Middle frontal gyrus (tissue), 1 donor: ENCODE results near the gene HOXD9.

Experiments
- DNase-seq: peaks from one replicate; pipeline ENCODE4 v3.0.0-alpha.2; 2015; ENCODE audit warnings: low spot score; ENCODE audit errors: extremely low spot score

The HOXD9 gene

DNA sequence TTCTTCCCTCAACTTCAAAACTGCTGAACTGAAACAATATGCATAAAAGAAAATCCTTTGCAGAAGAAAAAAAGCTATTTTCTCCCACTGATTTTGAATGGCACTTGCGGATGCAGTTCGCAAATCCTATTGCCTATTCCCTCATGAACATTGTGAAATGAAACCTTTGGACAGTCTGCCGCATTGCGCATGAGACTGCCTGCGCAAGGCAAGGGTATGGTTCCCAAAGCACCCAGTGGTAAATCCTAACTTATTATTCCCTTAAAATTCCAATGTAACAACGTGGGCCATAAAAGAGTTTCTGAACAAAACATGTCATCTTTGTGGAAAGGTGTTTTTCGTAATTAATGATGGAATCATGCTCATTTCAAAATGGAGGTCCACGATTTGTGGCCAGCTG is 15.4 kb downstream of the HOXD9 start:
- DNase-seq = no peak

DNA sequence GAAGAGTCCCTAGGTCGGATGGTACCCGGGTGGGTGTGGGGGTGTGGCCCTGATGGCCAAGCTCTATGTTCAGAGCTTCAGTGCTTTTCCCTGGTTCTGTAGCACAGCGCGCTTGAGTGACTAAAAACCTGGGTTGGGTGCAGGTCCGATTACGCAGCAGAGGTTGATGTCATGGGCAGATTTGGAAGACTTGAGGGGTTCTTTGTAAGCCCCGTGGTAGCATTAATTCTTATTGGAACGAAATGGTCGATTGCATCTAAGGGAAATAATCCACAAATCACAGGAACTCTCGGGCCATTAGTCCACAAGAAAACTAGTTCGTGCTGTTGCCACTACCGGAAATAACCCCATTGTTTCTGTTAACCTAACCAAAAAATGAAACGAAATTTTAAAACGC is 16.0 kb downstream of the HOXD9 start:
- no peak for DNase-seq

GRCh38 chr2:176138923-176139660 is 16.6 kb downstream of the HOXD9 start:
- DNase-seq = no peak

GRCh38 chr2:176139661-176140512 is 17.4 kb downstream of the HOXD9 start:
- DNase-seq = no peak

DNA sequence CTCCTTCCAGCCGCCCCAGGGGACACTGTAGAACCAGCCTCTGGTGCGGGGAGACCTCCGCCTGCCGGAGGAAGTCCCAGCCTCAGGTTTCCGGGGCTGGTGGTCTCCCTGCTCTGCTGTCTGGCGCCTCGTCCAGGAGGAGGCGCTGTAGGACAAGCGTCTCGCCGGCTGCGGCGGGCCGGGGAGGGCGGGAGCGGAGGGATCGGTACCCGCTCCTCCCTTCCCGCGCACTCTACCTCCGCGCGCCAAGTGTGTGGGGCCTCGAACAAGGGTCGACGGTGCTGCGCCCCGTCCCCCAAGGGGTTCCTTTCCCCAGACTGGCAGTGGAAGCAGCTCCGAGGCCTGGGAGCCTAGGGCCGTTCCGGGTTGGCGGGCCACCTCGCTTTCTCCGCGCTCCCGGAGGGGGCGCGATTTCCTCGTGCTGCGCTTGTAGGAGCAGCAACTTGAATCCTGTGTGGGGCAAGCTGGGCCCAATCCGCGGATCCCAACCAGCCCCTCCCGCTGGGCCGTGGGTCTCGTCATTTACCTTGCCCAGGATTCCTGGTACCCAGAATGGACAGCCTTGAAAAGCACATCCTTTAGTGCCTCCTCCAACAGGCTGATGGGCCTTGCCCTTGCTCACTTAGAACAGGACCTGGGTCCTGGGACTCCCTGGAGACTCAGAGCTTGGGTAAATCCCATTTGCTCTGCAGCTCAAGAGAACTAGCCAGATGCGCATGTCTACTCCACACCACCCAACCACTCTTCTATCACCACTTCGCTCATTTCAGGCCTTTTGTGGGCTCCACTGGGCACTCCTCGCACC is 18.2 kb downstream of the HOXD9 start:
- DNase-seq = peak; percentile 47

- DNase-seq = no peak
Observed at GRCh38 chr2:176142281-176142680, 19.8 kb downstream of the HOXD9 start.

- no peak for DNase-seq
Observed at GRCh38 chr2:176145085-176145969, 22.8 kb downstream of the HOXD9 start.

DNA sequence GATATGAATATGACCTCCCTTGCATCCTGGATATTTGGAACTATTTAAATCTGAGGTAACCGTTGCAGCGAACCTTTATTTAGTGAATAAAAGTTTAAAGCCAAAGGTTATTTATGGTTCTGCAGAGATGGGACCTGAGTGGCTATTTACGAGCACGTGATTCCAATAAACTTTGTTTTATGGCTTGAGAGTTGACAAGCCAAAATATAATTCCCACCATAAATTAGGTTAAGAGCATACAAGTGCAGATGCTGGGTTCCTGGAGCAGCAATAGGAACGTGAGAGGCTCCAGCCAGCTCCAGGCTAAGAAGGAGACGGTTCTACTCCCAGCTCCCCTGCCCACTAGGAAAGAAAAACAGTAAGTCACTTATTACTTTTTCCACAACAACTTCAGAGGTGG is 23.6 kb downstream of the HOXD9 start:
- DNase-seq = no peak

DNA sequence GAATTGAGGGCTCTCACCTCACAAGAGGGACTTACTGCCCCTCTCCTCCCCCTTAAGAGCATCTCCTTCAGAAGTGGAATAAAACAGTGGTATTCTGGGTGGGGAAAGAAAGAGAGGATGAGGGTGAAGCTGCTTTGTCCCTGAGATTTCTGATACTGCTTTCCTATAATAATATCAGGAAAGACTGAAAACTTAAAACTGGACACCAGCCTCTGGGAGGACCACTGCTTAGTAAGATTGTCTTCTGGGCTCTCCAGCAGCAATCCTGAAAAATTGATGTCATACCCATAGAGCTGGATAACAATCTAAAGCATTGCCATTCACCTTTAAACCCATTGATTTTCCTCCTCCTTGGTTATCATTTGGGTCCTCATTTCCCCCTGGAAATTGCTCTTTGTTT is 24.1 kb downstream of the HOXD9 start:
- no peak for DNase-seq

- no peak for DNase-seq
Observed at GRCh38 chr2:176147210-176147799, 24.8 kb downstream of the HOXD9 start.

GRCh38 chr2:176147800-176148496 is 25.4 kb downstream of the HOXD9 start:
- no peak for DNase-seq

DNA sequence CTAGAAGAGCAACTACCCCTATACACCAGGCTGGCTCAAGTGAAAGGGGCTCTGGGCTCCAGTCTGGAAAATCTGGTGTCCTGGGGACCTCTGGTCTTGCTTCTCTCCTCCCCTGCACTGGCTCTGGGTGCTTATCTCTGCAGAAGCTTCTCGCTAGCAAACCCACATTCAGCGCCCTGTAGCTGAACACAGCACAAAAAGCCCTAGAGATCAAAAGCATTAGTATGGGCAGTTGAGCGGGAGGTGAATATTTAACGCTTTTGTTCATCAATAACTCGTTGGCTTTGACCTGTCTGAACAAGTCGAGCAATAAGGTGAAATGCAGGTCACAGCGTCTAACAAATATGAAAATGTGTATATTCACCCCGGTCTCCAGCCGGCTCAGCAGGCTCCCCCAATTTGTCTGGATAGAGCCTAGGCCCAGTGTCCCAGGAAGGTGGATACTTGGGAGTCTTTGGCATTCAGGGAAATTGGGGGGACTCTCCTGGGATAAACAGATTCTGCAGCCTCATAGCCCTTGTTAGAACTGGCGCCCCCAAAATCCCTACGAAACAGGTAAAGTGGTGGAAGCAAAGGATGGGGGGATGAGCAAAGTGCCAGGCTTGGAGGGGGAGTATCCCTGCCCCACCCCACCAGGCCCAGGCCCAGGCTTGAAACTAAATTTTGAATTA is 26.4 kb downstream of the HOXD9 start:
- no peak for DNase-seq

- no peak for DNase-seq
Observed at GRCh38 chr2:176149481-176149938, 27.0 kb downstream of the HOXD9 start.

GRCh38 chr2:176149939-176150583 is 27.5 kb downstream of the HOXD9 start:
- DNase-seq = no peak

DNA sequence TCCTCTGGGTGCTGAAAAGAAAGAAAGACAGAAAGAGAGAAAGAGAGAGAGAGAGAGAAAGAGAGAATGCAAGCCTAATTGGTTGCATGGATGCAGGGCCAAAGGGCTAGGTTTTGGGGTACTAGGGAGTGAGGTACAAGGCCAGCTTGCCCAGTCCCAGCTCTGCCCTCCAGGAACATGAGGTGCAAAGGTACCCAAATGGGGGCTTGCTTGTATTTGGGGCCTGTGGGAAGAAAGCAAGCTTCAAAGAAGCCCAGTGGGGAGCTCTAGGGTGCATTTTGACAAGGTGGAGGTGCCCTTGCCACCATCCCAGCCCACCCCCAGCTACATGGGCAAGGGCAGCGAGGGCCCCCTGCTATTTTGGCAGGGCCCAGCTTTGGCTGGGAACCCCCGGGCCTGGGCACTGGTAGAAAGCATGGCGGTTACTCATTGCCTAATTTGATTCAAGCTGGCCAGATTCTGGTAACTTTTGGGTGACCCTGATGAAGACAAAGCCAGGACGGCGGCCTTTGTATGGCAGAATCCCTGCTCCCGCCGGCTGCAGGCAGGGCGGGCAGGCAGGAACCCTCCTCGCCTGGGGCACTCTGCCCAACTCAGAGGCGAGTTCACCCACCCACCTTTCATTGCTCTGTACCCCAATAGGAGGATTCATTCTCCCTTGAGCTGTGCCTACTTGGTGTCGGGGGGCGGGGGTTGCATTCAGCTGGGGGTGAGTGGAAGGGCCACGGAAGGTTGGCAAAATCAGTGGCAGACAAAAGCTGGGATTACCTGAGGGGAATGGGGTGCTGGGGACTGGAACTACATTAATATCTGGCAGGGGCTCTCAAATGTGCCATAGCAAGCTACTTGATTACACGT is 28.3 kb downstream of the HOXD9 start:
- no peak for DNase-seq

GRCh38 chr2:176151442-176152287 is 29.1 kb downstream of the HOXD9 start, which contains the start of gene HOXD4:
Gene HOXD4 (plus strand): TSS chr2:176151550. CDS start chr2:176151634, 84 bp downstream.
- no peak for DNase-seq
